ENCODE results near the gene MEP1B.

DNA sequence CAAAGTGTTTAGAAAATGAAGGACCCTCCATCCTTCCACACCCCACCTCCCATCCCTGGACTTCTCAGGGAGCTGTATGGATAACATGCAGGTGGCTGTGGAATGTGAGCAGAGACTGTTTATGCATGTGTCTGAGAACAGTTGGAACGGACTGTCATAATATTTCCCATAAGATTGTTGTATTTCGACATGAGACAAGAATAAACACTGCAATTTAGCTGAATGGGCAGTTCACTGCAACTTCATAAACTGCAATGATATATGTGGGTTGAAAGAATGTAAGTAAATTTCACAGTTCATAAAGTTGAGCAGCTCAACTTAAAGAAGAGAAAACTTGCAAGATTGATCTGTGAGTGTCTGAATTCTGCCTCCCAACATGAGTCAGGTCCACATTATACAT, 74.6 kb downstream of the MEP1B start:
- TF ChIP-seq POLR2A (IDR thresholded peaks at IDR 0.05; ENCODE audit: low read length) (no peak), GATA1 (IDR thresholded peaks at IDR 0.05; ENCODE audit: low read depth, low read length) (no peak)

Data from erythroblast (primary cell).